GM19397 (cell line): ENCODE data around the gene PLCB4.

Experiments used
- ATAC-seq: cut with Tn5 transposase; IDR thresholded peaks from one replicate; pipeline ENCODE4 v1.9.1; 2021; ENCODE audit warnings: mild to moderate bottlenecking, moderate library complexity; ENCODE audit not compliant: unreplicated experiment

The PLCB4 gene

GRCh38 chr20:9256393-9256792 lies 187.5 kb downstream of the PLCB4 start:
- no peak for ATAC-seq

- no peak for ATAC-seq
Observed at GRCh38 chr20:9258901-9259300, 190.0 kb downstream of the PLCB4 start.

- no peak for ATAC-seq
Observed at GRCh38 chr20:9260027-9260426, 191.1 kb downstream of the PLCB4 start.

- no peak for ATAC-seq
Observed at GRCh38 chr20:9261781-9262180, 192.9 kb downstream of the PLCB4 start.

- no peak for ATAC-seq
Observed at GRCh38 chr20:9262653-9263194, 193.8 kb downstream of the PLCB4 start.

- no peak for ATAC-seq
Observed at GRCh38 chr20:9269280-9269971, 200.5 kb downstream of the PLCB4 start.

GRCh38 chr20:9270831-9271230 lies 201.9 kb downstream of the PLCB4 start:
- ATAC-seq, result no peak

- no peak for ATAC-seq
Observed at GRCh38 chr20:9276966-9277468, 208.1 kb downstream of the PLCB4 start.

GRCh38 chr20:9279918-9280401 lies 211.1 kb downstream of the PLCB4 start:
- ATAC-seq, result no peak

- no peak for ATAC-seq
Observed at GRCh38 chr20:9280666-9281065, 211.8 kb downstream of the PLCB4 start.

- no peak for ATAC-seq
Observed at GRCh38 chr20:9281803-9282202, 212.9 kb downstream of the PLCB4 start.

- ATAC-seq, result no peak
Observed at GRCh38 chr20:9285617-9286016, 216.7 kb downstream of the PLCB4 start.

- no peak for ATAC-seq
Observed at GRCh38 chr20:9286501-9287461, 217.9 kb downstream of the PLCB4 start.

- ATAC-seq, result no peak
Observed at GRCh38 chr20:9287826-9288225, 218.9 kb downstream of the PLCB4 start.

- no peak for ATAC-seq
Observed at GRCh38 chr20:9290331-9290730, 221.4 kb downstream of the PLCB4 start.

- no peak for ATAC-seq
Observed at GRCh38 chr20:9293145-9293544, 224.3 kb downstream of the PLCB4 start.

- no peak for ATAC-seq
Observed at GRCh38 chr20:9294041-9294440, 225.2 kb downstream of the PLCB4 start.

GRCh38 chr20:9298906-9299305 lies 230.0 kb downstream of the PLCB4 start:
- ATAC-seq, result no peak

- ATAC-seq, result no peak
Observed at GRCh38 chr20:9300080-9300479, 231.2 kb downstream of the PLCB4 start.

GRCh38 chr20:9300534-9300933 lies 231.6 kb downstream of the PLCB4 start:
- no peak for ATAC-seq
